ENCODE results near the gene CUBN.

Gene CUBN

GRCh38 chr10:17005621-17006566 is 123.7 kb downstream of the CUBN start:
- DNase-seq: no peak

DNA sequence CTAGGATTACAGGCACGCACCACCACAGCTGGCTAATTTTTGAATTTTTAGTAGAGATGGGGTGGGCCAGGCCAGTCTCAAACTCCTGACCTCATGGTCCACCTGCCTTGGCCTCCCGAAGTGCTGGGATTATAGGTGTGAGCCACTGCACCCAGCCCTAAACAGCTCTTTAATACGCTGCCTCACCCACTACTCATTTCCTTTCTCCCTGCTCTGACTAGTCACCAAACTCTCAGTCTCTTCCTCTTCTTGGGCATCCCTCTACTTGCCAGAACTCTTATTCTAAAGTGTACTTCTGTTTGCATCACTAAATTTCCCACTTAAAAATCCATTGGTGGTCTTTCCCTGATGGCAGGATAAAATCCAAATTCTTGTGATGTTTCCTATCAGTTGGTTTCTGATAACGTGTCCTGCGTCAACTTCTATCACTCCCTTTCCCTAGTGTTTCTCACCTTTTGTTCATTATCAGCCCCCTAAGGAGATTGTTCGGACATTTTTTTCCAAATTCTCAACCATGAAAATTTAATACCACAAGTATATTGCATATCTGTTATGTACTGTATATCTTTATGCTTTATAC is 124.7 kb downstream of the CUBN start:
- no peak for DNase-seq

DNA sequence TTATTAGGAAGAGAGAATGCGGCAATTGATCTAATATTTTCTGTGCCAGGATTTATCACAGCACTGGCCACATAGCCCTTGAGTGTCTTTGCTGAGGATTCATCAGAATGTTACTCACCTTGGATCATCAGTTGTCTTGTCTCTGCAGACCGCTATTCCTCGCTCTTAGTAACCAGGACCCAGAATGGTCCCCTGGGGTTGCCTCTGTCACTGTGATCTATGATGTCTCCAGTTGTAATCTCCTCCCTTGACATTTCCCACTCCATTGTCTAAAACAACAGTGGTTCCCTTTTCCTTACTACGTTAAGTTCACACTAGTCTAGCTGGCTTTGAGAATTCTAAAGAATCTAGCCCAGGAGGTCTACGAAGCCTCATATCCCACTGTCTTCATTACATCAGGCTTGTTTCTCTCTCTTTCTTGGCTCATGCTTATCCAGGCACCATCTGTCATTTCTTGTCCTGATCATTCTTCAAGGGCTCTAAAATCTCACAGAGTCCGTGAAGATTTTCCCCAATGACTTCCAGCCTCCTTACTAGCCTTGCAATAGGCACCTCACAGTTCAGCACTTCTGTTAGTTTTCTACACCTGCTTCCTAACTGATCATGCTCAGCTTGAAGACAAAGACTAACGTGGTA is 125.8 kb downstream of the CUBN start:
- no peak for DNase-seq

DNA sequence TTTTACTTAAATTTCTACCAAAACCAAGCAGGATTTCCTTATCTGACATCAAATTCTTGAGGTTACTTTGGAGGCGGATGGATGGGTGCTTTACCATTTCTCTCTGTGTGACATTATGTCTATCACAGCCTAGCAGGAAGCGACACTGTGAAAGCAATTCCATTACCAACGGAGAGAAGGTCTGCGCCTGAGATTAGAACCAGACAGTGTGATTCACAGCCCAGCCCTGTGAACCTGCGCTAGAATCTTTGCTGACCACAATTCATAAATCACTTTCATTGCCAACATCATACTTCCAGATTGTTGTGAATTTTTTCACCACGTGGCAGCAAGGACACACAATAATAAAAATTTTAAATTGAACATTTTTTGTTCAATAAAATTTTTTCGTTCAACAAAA is 126.5 kb downstream of the CUBN start:
- no peak for DNase-seq

DNA sequence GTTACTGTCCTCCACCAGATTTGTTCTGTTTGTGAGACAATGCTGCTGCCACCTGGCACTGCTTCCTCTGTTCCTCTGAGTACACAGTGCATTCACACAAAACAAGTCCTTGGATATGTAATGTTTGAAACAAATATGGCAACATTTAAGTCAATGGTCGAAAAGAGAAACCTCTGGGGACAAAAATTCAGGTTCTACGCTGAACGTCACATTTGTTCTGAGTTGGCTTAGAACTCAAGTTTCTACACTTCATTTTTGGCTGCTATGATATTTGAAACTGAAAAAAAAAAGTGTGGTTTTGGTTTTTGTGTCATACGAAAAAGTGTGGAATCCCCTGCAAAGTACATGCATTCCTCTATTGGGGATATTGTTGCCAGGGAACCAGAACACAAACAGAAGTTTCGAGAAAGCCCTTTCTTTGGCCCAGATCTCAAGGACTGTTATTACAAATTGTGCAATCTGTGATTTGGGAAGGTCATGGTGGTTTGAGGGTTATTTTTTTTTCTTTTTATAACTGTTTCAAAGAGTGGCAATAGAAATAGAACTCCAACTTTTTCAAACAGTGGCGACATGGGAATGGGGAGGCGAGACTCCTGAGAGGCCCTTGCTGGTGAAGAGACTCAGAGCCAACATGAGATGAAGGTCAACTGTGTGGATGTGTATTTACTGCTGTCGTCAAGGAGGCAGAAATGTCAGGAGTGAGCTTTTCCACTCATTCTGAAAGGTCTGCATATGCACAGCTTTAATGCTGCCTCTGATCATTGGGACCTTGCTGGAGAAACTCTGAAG is 127.5 kb downstream of the CUBN start:
- no peak for DNase-seq

DNA sequence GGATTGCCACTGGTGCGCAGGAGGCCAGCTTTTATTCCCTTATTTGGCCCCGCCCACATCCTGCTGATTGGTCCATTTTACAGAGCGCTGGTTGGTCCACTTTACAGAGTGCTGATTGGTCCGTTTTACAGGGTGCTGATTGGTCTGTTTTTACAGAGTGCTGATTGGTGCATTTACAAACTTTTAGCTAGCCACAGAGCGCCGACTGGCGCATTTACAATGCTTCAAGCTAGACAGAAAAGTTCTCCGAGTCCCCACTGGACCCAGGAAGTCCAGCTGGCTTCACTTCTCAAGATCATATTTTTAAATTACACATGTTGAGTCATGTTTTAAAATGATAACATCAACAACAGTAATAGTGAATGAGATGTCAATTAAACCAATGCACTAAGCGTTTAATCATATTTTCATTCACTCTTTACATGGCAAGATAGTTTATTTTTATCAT is 128.3 kb downstream of the CUBN start:
- DNase-seq: no peak

- no peak for DNase-seq
Observed at GRCh38 chr10:16999665-17000451, 129.8 kb downstream of the CUBN start.

DNA sequence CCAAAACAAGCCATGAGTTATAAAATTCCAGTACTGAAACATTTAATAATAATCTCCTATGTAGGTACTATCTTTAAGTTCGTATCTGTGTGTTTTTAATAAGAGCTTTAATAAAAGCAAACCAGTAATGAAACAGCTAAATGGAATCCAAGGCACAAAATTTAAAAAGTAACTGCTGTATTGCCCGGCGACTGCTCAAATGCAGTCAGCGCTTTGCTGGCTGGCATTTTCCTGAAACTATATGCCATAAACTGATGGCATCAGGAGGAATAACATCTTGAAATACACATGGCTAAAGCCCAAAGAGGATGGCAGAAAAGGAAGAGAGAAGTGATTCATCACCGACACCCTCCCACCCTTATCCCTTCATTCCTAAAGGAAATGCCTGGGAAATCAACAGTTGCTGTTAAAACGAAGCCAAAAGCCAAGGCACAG is 133.1 kb downstream of the CUBN start:
- DNase-seq: no peak

- DNase-seq: no peak
Observed at GRCh38 chr10:16995867-16996529, 133.6 kb downstream of the CUBN start.

- no peak for DNase-seq
Observed at GRCh38 chr10:16993186-16993585, 136.4 kb downstream of the CUBN start.

DNA sequence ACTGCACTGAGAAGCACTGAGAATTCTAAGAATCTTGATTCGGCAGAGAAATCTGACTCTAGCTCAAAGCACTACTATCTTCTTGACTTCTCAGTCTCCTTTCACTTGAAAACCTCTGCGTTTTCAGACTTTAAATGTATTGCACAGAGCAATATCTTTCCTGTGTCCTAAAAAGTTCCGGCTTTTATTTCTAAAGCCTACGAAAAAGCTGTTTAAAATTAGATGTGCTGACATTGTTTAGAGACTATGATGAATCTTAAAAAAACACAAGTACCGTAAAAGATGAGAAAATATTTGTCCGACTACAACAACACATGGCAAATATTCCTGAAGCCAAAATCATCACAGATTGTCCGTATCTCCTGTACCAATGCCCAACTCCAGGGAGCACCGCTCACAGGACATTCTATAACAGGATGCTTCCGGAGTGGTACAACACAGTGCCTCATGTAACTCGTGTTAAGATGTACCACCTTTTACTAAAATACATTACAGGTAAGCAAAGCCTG is 136.9 kb downstream of the CUBN start:
- no peak for DNase-seq

DNA sequence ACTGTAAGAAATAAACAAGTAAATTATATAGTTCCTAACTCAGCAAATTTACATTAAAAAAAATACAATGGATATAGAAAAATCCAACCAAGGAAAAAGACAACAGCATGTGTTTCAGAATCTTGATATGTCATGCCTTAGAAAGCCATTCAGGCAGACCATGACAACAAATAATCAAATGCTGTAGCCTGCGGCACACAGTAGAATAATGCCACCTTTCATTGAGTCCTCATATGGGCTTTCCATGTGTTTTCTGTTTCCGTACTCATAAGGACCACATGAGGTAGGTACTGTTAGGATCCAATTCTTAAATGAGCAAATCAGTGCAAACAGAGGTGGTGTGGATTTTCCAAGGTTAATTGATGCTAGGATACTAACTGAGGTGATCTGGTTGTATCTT is 138.6 kb downstream of the CUBN start:
- DNase-seq: no peak

DNA sequence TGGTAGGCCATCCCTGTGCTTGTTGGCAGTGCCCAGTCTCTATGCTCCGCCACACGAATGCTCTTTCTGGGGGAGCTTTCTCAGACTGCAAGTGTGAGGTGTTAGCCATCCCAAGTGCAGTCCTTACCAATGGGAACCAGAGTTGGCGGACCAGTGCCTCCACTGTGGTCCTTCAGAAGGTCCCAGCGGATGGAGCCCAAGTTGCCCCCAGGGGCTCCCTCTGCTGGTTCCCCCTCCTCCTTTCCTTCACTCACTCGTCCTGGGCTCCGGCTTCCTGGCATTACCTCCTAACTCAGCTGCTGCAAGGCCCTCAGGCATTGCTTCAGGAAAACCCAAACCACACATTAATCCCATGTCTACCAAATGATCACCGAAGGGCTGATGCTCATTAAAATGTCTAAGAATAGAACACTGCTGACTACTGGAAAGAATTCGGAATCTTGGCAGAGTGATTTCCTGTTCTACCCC is 139.8 kb downstream of the CUBN start:
- no peak for DNase-seq

DNA sequence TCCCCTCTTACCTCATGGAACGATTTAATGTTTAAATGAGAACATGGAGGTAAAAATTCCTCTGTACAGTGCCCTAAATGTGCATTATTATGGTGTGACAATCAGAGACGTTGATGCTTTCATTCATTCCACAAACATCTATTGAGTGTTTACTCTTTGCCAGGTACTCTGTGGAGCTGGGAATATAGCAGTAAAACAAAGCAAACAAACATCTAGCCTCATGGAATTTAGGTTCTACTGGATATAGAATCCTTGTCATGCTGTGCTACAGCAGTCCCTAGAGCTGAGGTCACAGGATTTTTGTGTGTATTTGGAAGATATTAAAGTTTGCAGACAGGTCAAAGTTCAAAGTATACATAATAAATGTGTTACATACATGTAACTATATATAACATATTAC is 140.7 kb downstream of the CUBN start:
- no peak for DNase-seq

- DNase-seq: no peak
Observed at GRCh38 chr10:16987976-16988610, 141.5 kb downstream of the CUBN start.

DNA sequence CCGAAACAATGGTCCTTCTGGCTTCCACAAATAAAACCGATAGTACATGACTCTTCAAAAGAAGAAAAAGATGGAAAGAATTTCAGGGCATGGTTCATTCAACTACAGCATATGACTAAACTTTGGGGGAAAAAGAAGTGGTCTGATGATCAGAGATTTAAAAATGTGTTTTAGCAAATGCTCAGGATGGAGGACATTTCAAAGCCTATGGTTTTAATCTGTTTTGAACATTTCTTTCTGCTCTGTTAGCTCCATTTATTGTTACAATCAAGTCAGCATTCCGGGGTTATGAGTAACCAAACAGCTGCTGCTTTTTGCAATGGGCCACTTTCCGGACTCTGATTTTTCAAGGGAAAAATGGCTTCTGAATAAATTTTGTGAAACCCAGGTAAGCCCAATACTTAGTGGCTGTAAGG is 142.4 kb downstream of the CUBN start:
- no peak for DNase-seq

DNA sequence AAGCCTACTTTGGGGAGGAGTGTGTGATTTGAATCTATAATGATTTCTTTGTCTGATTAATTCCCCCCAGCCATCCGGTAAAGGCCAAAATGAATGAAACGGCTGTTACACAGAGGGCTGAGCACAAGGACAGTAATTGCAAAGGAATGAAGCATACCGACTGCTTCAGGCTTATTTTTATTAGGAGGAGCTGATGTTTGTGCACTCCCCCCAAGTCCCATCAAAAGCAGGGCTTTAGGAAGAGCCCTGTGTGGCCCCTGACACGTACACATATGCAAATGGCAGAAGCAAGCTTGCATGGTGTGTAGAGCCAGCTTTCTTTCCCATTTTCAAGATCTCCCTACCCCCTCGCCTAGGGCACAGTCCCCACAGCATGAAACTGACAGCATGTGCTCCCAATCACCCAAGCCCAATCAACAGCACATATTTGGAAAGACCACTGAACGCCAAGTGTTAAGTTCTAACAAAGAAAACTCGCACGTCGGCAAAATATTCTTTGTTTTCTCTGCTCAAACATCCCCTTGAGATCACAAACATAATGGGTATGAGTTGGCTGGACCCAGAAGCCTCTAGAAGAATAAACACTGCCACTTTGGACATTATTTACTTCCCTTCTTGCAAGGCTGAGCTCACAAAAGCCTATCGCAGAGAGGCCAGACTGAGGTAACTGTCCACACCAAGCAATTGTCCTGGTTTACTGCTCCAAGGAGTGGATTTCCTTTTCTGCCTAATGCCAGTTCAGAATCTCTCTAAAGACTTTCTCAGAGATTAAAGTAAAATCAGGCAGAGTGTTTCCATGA is 143.0 kb downstream of the CUBN start:
- DNase-seq: no peak

DNA sequence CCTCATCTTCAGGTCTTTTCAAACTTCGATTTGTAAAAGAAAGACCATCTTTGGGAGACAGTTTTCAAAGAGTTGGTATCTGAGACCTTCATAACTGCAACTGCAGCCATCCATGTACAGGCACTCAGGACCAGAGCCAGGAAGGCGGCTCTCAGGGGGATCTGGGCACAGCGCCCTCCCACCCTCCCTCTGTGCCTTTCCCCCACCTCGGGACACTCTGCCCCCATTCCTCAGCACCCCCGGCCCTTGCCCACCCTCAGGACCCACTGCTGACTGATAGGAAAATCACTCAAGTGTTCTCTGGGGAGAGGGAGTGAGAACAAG is 143.6 kb downstream of the CUBN start:
- DNase-seq: no peak

GRCh38 chr10:16984242-16984641 is 145.4 kb downstream of the CUBN start:
- DNase-seq: no peak

- no peak for DNase-seq
Observed at GRCh38 chr10:16976803-16977202, 152.8 kb downstream of the CUBN start.
